OCI-M1 (cell line): ENCODE results near the gene FAM184B.
"Not testable (repeated sequence)": the region's sequence is repeated elsewhere in the genome, so short reads cannot be mapped to it uniquely, and the experiment has no call there.

Source experiments
- DNase-seq: peaks from one replicate; lab custom pipeline; 2025; lab: John Stamatoyannopoulos, UW

Gene FAM184B

GRCh38 chr4:17718471-17718870 is 63.0 kb downstream of the FAM184B start:
- DNase-seq, result no peak

GRCh38 chr4:17717301-17717700 is 64.1 kb downstream of the FAM184B start:
- no peak for DNase-seq

- DNase-seq, result no peak
Measured at GRCh38 chr4:17715511-17715910, 65.9 kb downstream of the FAM184B start.

- DNase-seq, result no peak
Measured at GRCh38 chr4:17713779-17714178, 67.6 kb downstream of the FAM184B start.

- no peak for DNase-seq
Measured at GRCh38 chr4:17712166-17712565, 69.3 kb downstream of the FAM184B start.

- not testable (repeated sequence) for DNase-seq
Measured at GRCh38 chr4:17711206-17711605, 70.2 kb downstream of the FAM184B start.

- no peak for DNase-seq
Measured at GRCh38 chr4:17709763-17710068, 71.7 kb downstream of the FAM184B start.

GRCh38 chr4:17708992-17709762 is 72.2 kb downstream of the FAM184B start:
- no peak for DNase-seq

GRCh38 chr4:17707671-17708070 is 73.8 kb downstream of the FAM184B start:
- no peak for DNase-seq

GRCh38 chr4:17705107-17705506 is 76.3 kb downstream of the FAM184B start:
- no peak for DNase-seq

- DNase-seq, result no peak
Measured at GRCh38 chr4:17704020-17704650, 77.3 kb downstream of the FAM184B start.

- no peak for DNase-seq
Measured at GRCh38 chr4:17702641-17703040, 78.8 kb downstream of the FAM184B start.

- no peak for DNase-seq
Measured at GRCh38 chr4:17701882-17702281, 79.5 kb downstream of the FAM184B start.

GRCh38 chr4:17701138-17701839 is 80.1 kb downstream of the FAM184B start:
- DNase-seq, result no peak

- no peak for DNase-seq
Measured at GRCh38 chr4:17699380-17699779, 82.0 kb downstream of the FAM184B start.

GRCh38 chr4:17698116-17698515 is 83.3 kb downstream of the FAM184B start:
- DNase-seq, result no peak

GRCh38 chr4:17695341-17695740 is 86.1 kb downstream of the FAM184B start:
- DNase-seq, result no peak

- DNase-seq, result no peak
Measured at GRCh38 chr4:17694552-17694951, 86.9 kb downstream of the FAM184B start.

- no peak for DNase-seq
Measured at GRCh38 chr4:17690898-17691297, 90.5 kb downstream of the FAM184B start.

GRCh38 chr4:17690135-17690534 is 91.3 kb downstream of the FAM184B start:
- DNase-seq, result no peak

GRCh38 chr4:17688011-17688441 is 93.4 kb downstream of the FAM184B start:
- no peak for DNase-seq

- DNase-seq, result no peak
Measured at GRCh38 chr4:17687237-17687857, 94.1 kb downstream of the FAM184B start.

- DNase-seq, result not testable (repeated sequence)
Measured at GRCh38 chr4:17684648-17685047, 96.8 kb downstream of the FAM184B start.
